Adrenal gland (tissue), 5 donors: ENCODE results near the gene SLC6A12.

Source experiments
- CTCF ChIP-seq, 6 experiments: fragments of 450-650 bp in 4 of 6; fragments of 200-600 bp in 2 of 6; sonication (generic) in 1 of 6; IDR thresholded peaks; 1 replicate in 5 of 6; 2 replicates in 1 of 6; pipeline versions ENCODE4 v1.5.1 to v1.8.0; 2016 to 2021; ENCODE audit warnings: antibody characterized with exemption in 6 of 6, mild to moderate bottlenecking in 2 of 6, moderate library complexity in 1 of 6
- POLR2A ChIP-seq, 2 donors: fragments of 450-650 bp; IDR thresholded peaks; one replicate each; pipeline ENCODE4 v1.6.1; 2017; ENCODE audit warnings: antibody characterized with exemption in 2 of 2, mild to moderate bottlenecking in 2 of 2, moderate library complexity in 1 of 2
- donor health status: DM: no; HTN: no; CAD: no.

DNA sequence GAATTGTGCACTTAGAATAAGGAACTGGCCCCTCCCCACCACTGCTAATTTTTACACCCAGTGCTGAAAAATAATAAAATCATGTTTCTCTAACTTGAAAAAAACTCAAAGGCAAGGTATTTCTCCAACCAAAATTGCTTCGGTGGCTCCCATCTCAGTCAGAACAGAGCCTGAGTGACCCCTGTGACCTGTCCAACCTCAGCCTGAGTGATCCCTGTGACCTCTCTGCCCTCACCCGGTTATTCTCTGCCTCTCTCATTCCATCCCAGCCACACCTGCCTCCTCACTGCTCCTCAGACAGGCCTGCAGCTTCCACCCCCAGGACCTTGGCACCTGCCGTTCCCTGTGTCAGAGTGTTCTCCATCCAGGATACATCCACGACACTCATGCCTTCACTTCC, 5.1 kb downstream of the SLC6A12 start:
- TF ChIP-seq POLR2A (IDR thresholded peaks at IDR 0.05): no peak
- TF ChIP-seq CTCF (IDR thresholded peaks at IDR 0.05): no peak
